ENCODE data around the gene JAG2.

Gene JAG2

GRCh38 chr14:105150026-105150367 is 18.6 kb downstream of the JAG2 start:
- DNase-seq: no peak

- no peak for DNase-seq
Observed at GRCh38 chr14:105149146-105149781, 19.3 kb downstream of the JAG2 start.

GRCh38 chr14:105148604-105149145 is 19.9 kb downstream of the JAG2 start:
- no peak for DNase-seq

- DNase-seq: no peak
Observed at GRCh38 chr14:105147671-105148603, 20.6 kb downstream of the JAG2 start.

- no peak for DNase-seq
Observed at GRCh38 chr14:105146976-105147635, 21.5 kb downstream of the JAG2 start.

GRCh38 chr14:105146181-105146975 is 22.2 kb downstream of the JAG2 start:
- DNase-seq: no peak

- DNase-seq: no peak
Observed at GRCh38 chr14:105145381-105146180, 23.0 kb downstream of the JAG2 start.

- DNase-seq: no peak
Observed at GRCh38 chr14:105144666-105145380, 23.8 kb downstream of the JAG2 start.

- no peak for DNase-seq
Observed at GRCh38 chr14:105144026-105144665, 24.4 kb downstream of the JAG2 start.

- no peak for DNase-seq
Observed at GRCh38 chr14:105143451-105144025, 25.0 kb downstream of the JAG2 start.

GRCh38 chr14:105142651-105143450 is 25.7 kb downstream of the JAG2 start:
- DNase-seq: no peak

- no peak for DNase-seq
Observed at GRCh38 chr14:105141486-105142281, 26.9 kb downstream of the JAG2 start.

- no peak for DNase-seq
Observed at GRCh38 chr14:105141026-105141425, 27.6 kb downstream of the JAG2 start.

- DNase-seq: no peak
Observed at GRCh38 chr14:105140581-105140980, 28.0 kb downstream of the JAG2 start.

GRCh38 chr14:105139831-105140239 is 28.7 kb downstream of the JAG2 start:
- DNase-seq: no peak

GRCh38 chr14:105139212-105139825 is 29.3 kb downstream of the JAG2 start:
- no peak for DNase-seq

GRCh38 chr14:105138551-105139111 is 29.9 kb downstream of the JAG2 start:
- DNase-seq: no peak

Data from activated naive CD4-positive, alpha-beta T cell (primary cell).